CD4-positive, CD25-positive, alpha-beta regulatory T cell (primary cell): ENCODE measurements around the gene PUS1. TPM values are rescaled to one million over a fixed set of nuclear protein-coding genes. Genes with fewer than 3 reads are reported as not detected.
"Not testable (repeated sequence)": the region's sequence is repeated elsewhere in the genome, so short reads cannot be mapped to it uniquely, and the experiment has no call there.

ENCODE experiments used
- ATAC-seq, 2 donors: fragments of 150-1000 bp; cut with Tn5 transposase; one replicate each; pipeline ENCODE4 v1.10.0; 2021; ENCODE audit warnings: low read depth in 2 of 2, moderate number of reproducible peaks in 2 of 2, moderate library complexity in 1 of 2
- DNase-seq, 3 donors: peaks; one replicate each; pipeline versions ENCODE4 v3.0.0 to v3.0.0-alpha.2; 2012 to 2022; ENCODE audit warnings: mixed read lengths in 1 of 3
- H3K27ac ChIP-seq: one replicate; pipeline ENCODE4 v1.7.0; 2013; ENCODE audit warnings: mild to moderate bottlenecking, low read length; ENCODE audit not compliant: insufficient read depth, poor library complexity, severe bottlenecking
- H3K27me3 ChIP-seq: one replicate; pipeline ENCODE4 v1.7.0; 2013; ENCODE audit warnings: low read length; ENCODE audit not compliant: control insufficient read depth, insufficient read depth
- H3K36me3 ChIP-seq: one replicate; pipeline ENCODE4 v1.7.0; 2013; ENCODE audit warnings: mild to moderate bottlenecking, low read length, moderate library complexity; ENCODE audit not compliant: control insufficient read depth, insufficient read depth
- H3K4me1 ChIP-seq: 2 replicates; pipeline ENCODE4 v1.7.0; 2013; ENCODE audit warnings: mild to moderate bottlenecking, low read length; ENCODE audit not compliant: insufficient read depth, control insufficient read depth, poor library complexity, severe bottlenecking
- H3K4me3 ChIP-seq: one replicate; pipeline ENCODE4 v1.7.0; 2013; ENCODE audit warnings: low read depth, mild to moderate bottlenecking, low read length, moderate library complexity
- H3K9me3 ChIP-seq, 2 experiments: 1 replicate in 1 of 2; 2 replicates in 1 of 2; pipeline ENCODE4 v1.7.0; 2013; ENCODE audit warnings: low read length in 2 of 2, mild to moderate bottlenecking in 1 of 2, moderate library complexity in 1 of 2; ENCODE audit not compliant: control insufficient read depth in 2 of 2
- H3K27ac Mint-ChIP-seq, 3 donors: one replicate each; pipeline ENCODE4 v1.8.0; 2020 to 2022; ENCODE audit warnings: mild to moderate bottlenecking in 3 of 3, mixed read lengths in 3 of 3, moderate library complexity in 2 of 3
- H3K27me3 Mint-ChIP-seq: one replicate; pipeline ENCODE4 v1.8.0; 2022; ENCODE audit warnings: mild to moderate bottlenecking, mixed read lengths
- H3K36me3 Mint-ChIP-seq: one replicate; pipeline ENCODE4 v1.8.0; 2020; ENCODE audit warnings: mixed read lengths
- H3K4me1 Mint-ChIP-seq, 4 donors: one replicate each; pipeline ENCODE4 v1.8.0; 2020 to 2022; ENCODE audit warnings: mixed read lengths in 4 of 4, mild to moderate bottlenecking in 1 of 4
- H3K4me3 Mint-ChIP-seq, 4 donors: one replicate each; pipeline ENCODE4 v1.8.0; 2020 to 2022; ENCODE audit warnings: mild to moderate bottlenecking in 4 of 4, mixed read lengths in 4 of 4, moderate library complexity in 3 of 4
- H3K9me3 Mint-ChIP-seq, 7 donors: one replicate each; pipeline ENCODE4 v1.8.0; 2020 to 2022; ENCODE audit warnings: mixed read lengths in 7 of 7, mild to moderate bottlenecking in 3 of 7, moderate library complexity in 2 of 7
- polyA plus RNA-seq, 4 donors: library from polyadenylated mRNA; unstranded; fragments of 300-500 nt; fragmentation: Illumina TruSeq; gene quantifications; one replicate each; pipeline ENCODE4 v1.2.3, GENCODE V29; 2021
- total RNA-seq: library from RNA; stranded (reverse); gene quantifications from one replicate; pipeline ENCODE4 v1.2.3, GENCODE V29; 2022

The PUS1 gene
- total and polyA plus RNA-seq, 5 donors from 2014 or later = 14.0 to 26.0 (median 17.9) TPM

- no peaks in the 10 kb centered on the region for H3K27me3 ChIP-seq
- peaks cover 46% of the 10 kb centered on the region for H3K36me3 Mint-ChIP-seq
- H3K36me3 ChIP-seq = peaks cover 88% of the 10 kb centered on the region
- ATAC-seq = no peak
- no peak overlapping the region for H3K27ac Mint-ChIP-seq
- no peak overlapping the region for H3K27ac ChIP-seq
- no peaks in the 10 kb centered on the region for H3K9me3 ChIP-seq
- no peaks in the 10 kb centered on the region for H3K9me3 Mint-ChIP-seq
- DNase-seq = no peak
- H3K4me1 ChIP-seq = no peaks in the 10 kb centered on the region
- no peak overlapping the region for H3K4me3 Mint-ChIP-seq
- H3K27me3 Mint-ChIP-seq = no peaks in the 10 kb centered on the region
- H3K4me3 ChIP-seq = no peak overlapping the region
- H3K4me1 Mint-ChIP-seq = peaks cover 0 to 6% (median 4%) of the 10 kb centered on the region in 4 donors
These were observed 54.5 kb downstream of the PUS1 start for GRCh38 chr12:131983554-131983953.

GRCh38 chr12:131984334-131984733 lies 55.3 kb downstream of the PUS1 start:
- no peak for ATAC-seq
- Mint-ChIP-seq H3K36me3 (peaks cover 48% of the 10 kb centered on the region), H3K4me1 (peaks cover 0 to 6% (median 4%) of the 10 kb centered on the region in 4 donors), H3K9me3 (no peaks in the 10 kb centered on the region), H3K4me3 (no peak overlapping the region), H3K27ac (no peak overlapping the region), H3K27me3 (no peaks in the 10 kb centered on the region)
- Histone ChIP-seq H3K27me3 (no peaks in the 10 kb centered on the region), H3K27ac (no peak overlapping the region), H3K4me3 (no peak overlapping the region), H3K4me1 (no peaks in the 10 kb centered on the region), H3K9me3 (no peaks in the 10 kb centered on the region), H3K36me3 (peaks cover 95% of the 10 kb centered on the region)
- DNase-seq = no peak

- H3K4me1 Mint-ChIP-seq, DNase-seq, H3K4me1 ChIP-seq, H3K4me3 Mint-ChIP-seq, H3K27ac Mint-ChIP-seq, H3K4me3 ChIP-seq, H3K27ac ChIP-seq, H3K27me3 Mint-ChIP-seq, H3K9me3 Mint-ChIP-seq, ATAC-seq, H3K27me3 ChIP-seq, H3K9me3 ChIP-seq: not testable (repeated sequence)
- peaks cover 95% of the 10 kb centered on the region for H3K36me3 ChIP-seq
- H3K36me3 Mint-ChIP-seq = peaks cover 54% of the 10 kb centered on the region
These were observed 56.4 kb downstream of the PUS1 start for GRCh38 chr12:131985510-131985875.

- Mint-ChIP-seq H3K27ac (peak overlapping the region in 1 of 3 donors; percentile 58), H3K27me3 (no peaks in the 10 kb centered on the region), H3K36me3 (peaks cover 56% of the 10 kb centered on the region), H3K9me3 (no peaks in the 10 kb centered on the region), H3K4me1 (peaks cover 0 to 2% (median 0%) of the 10 kb centered on the region in 4 donors), H3K4me3 (no peak overlapping the region)
- Histone ChIP-seq H3K9me3 (no peaks in the 10 kb centered on the region), H3K36me3 (peaks cover 96% of the 10 kb centered on the region), H3K27ac (no peak overlapping the region), H3K4me3 (no peak overlapping the region), H3K27me3 (no peaks in the 10 kb centered on the region), H3K4me1 (no peaks in the 10 kb centered on the region)
- ATAC-seq (no peak), DNase-seq (no peak)
These were observed 57.3 kb downstream of the PUS1 start for GRCh38 chr12:131986361-131986760.

- Histone ChIP-seq H3K27ac (no peak overlapping the region), H3K27me3 (no peaks in the 10 kb centered on the region), H3K4me1 (no peaks in the 10 kb centered on the region), H3K9me3 (no peaks in the 10 kb centered on the region), H3K36me3 (peaks cover 93% of the 10 kb centered on the region), H3K4me3 (no peak overlapping the region)
- no peaks in the 10 kb centered on the region for H3K27me3 Mint-ChIP-seq
- H3K4me1 Mint-ChIP-seq = peaks cover 0 to 2% (median 0%) of the 10 kb centered on the region in 4 donors
- DNase-seq (no peak), ATAC-seq (no peak)
- peak overlapping the region in 1 of 3 donors; percentile 58 for H3K27ac Mint-ChIP-seq
- no peak overlapping the region for H3K4me3 Mint-ChIP-seq
- H3K9me3 Mint-ChIP-seq = no peaks in the 10 kb centered on the region
- H3K36me3 Mint-ChIP-seq = peaks cover 50% of the 10 kb centered on the region
These were observed 57.8 kb downstream of the PUS1 start for GRCh38 chr12:131986910-131987309.

- Mint-ChIP-seq H3K27me3 (no peaks in the 10 kb centered on the region), H3K36me3 (peaks cover 52% of the 10 kb centered on the region), H3K27ac (peak overlapping the region in 1 of 3 donors; percentile 42), H3K4me1 (peaks cover 0 to 2% (median 0%) of the 10 kb centered on the region in 4 donors), H3K4me3 (no peak overlapping the region), H3K9me3 (no peaks in the 10 kb centered on the region)
- Histone ChIP-seq H3K4me1 (no peaks in the 10 kb centered on the region), H3K27ac (no peak overlapping the region), H3K36me3 (peaks cover 93% of the 10 kb centered on the region), H3K9me3 (no peaks in the 10 kb centered on the region), H3K27me3 (no peaks in the 10 kb centered on the region), H3K4me3 (no peak overlapping the region)
- ATAC-seq (no peak), DNase-seq (no peak)
These were observed 58.5 kb downstream of the PUS1 start for GRCh38 chr12:131987552-131987951.

GRCh38 chr12:131988054-131988796 lies 59.1 kb downstream of the PUS1 start:
- no peaks in the 10 kb centered on the region for H3K27me3 Mint-ChIP-seq
- DNase-seq (no peak), ATAC-seq (no peak)
- Histone ChIP-seq H3K4me1 (no peaks in the 10 kb centered on the region), H3K27ac (no peak overlapping the region), H3K36me3 (peaks cover 95% of the 10 kb centered on the region), H3K27me3 (no peaks in the 10 kb centered on the region), H3K4me3 (no peak overlapping the region), H3K9me3 (no peaks in the 10 kb centered on the region)
- H3K4me1 Mint-ChIP-seq = peaks cover 0 to 2% (median 0%) of the 10 kb centered on the region in 4 donors
- H3K27ac Mint-ChIP-seq = peak overlapping the region in 1 of 3 donors; percentile 56
- H3K9me3 Mint-ChIP-seq = no peaks in the 10 kb centered on the region
- peak overlapping the region in 1 of 4 donors; percentile 27 for H3K4me3 Mint-ChIP-seq
- peaks cover 52% of the 10 kb centered on the region for H3K36me3 Mint-ChIP-seq

- ATAC-seq = no peak
- Mint-ChIP-seq H3K27ac (peak overlapping the region in 1 of 3 donors; percentile 67), H3K9me3 (no peaks in the 10 kb centered on the region), H3K4me1 (peaks cover 0 to 2% (median under 1%) of the 10 kb centered on the region in 4 donors), H3K4me3 (no peak overlapping the region), H3K36me3 (peaks cover 59% of the 10 kb centered on the region), H3K27me3 (no peaks in the 10 kb centered on the region)
- Histone ChIP-seq H3K27ac (no peak overlapping the region), H3K9me3 (no peaks in the 10 kb centered on the region), H3K4me1 (no peaks in the 10 kb centered on the region), H3K27me3 (no peaks in the 10 kb centered on the region), H3K4me3 (no peak overlapping the region), H3K36me3 (peaks cover 95% of the 10 kb centered on the region)
- no peak for DNase-seq
These were observed 59.9 kb downstream of the PUS1 start for GRCh38 chr12:131989021-131989420.
